Mucosa of descending colon (tissue), 3 donors: ENCODE measurements around the gene FGD5. TPM values are rescaled to one million over a fixed set of nuclear protein-coding genes. Genes with fewer than 3 reads are reported as not detected.

ENCODE experiments used
- ATAC-seq: fragments of 200-7000 bp; cut with Tn5 transposase; one replicate; pipeline ENCODE4 v1.9.1; 2020; ENCODE audit warnings: mild to moderate bottlenecking, moderate library complexity
- DNase-seq, 3 donors: peaks; one replicate each; pipeline ENCODE4 v3.0.0-alpha.2; 2020
- H3K36me3 ChIP-seq: fragments of 200-600 bp; one replicate; pipeline ENCODE4 v1.8.0; 2021; ENCODE audit warnings: low read depth, mild to moderate bottlenecking
- H3K4me1 ChIP-seq: fragments of 200-600 bp; one replicate; pipeline ENCODE4 v1.8.0; 2021; ENCODE audit warnings: low read depth, mild to moderate bottlenecking
- H3K4me3 ChIP-seq: fragments of 200-600 bp; one replicate; pipeline ENCODE4 v1.8.0; 2021; ENCODE audit warnings: mild to moderate bottlenecking
- H3K9me3 ChIP-seq: fragments of 200-600 bp; one replicate; pipeline ENCODE4 v1.8.0; 2021; ENCODE audit warnings: mild to moderate bottlenecking
- CTCF ChIP-seq: fragments of 200-600 bp; IDR thresholded peaks from one replicate; pipeline ENCODE4 v1.8.0; 2022; ENCODE audit warnings: antibody characterized with exemption, mild to moderate bottlenecking
- intact Hi-C, 2 donors: fragments of 100-400 bp; cut with DNase I in 1 of 2; cut with micrococcal nuclease in 1 of 2; formaldehyde crosslinking; loops; one replicate each; pipeline versions ENCODE4 v1.11.0 to v1.11.1; 2022; cut with DNase I, micrococcal nuclease
- total RNA-seq, 3 donors: library from RNA; stranded (reverse); fragmentation: NEBNext Ultra II Directional in 2 of 3; extraction: Animal tissue kit (Norgen Biotek cat#: 25700) in 2 of 3; gene quantifications; one replicate each; pipeline versions ENCODE4 v1.2.1 to v1.2.4, GENCODE V29; 2021 to 2023
- donor health status: DM: no; HTN: no; CAD: no; lungs with moderate emphysema.
- donor health status: DM: no; HTN: no; CAD: no.
- donor health status: DM: no; HTN: yes; CAD: no.

The FGD5 gene
- total RNA-seq, 3 donors from 2014 or later: 6.1 to 15.1 (median 9.2) TPM

- intact Hi-C loops: no loop called here
- TF ChIP-seq CTCF: no peak
- Histone ChIP-seq H3K9me3 (no peaks in the 10 kb centered on the region), H3K36me3 (no peaks in the 10 kb centered on the region), H3K4me1 (peaks cover 17% of the 10 kb centered on the region), H3K4me3 (no peak overlapping the region)
- ATAC-seq: no peak
- no peak for DNase-seq
Measured at GRCh38 chr3:14844386-14845170, 25.8 kb downstream of the FGD5 start.

- no peak for DNase-seq
- no peak for ATAC-seq
Measured at GRCh38 chr3:14845180-14845579, 26.4 kb downstream of the FGD5 start.

GRCh38 chr3:14845826-14846225 is 27.1 kb downstream of the FGD5 start:
- ATAC-seq: peak; percentile 30
- H3K4me1 ChIP-seq: peaks cover 17% of the 10 kb centered on the region
- no peaks in the 10 kb centered on the region for H3K36me3 ChIP-seq
- TF ChIP-seq CTCF: no peak
- H3K9me3 ChIP-seq: no peaks in the 10 kb centered on the region
- intact Hi-C loops: no loop called here
- no peak for DNase-seq
- no peak overlapping the region for H3K4me3 ChIP-seq

More at GRCh38 chr3:14845180-14845579, 26.4 kb downstream of the FGD5 start:
- intact Hi-C loops: no loop called here
- H3K4me3 ChIP-seq: no peak overlapping the region
- no peaks in the 10 kb centered on the region for H3K9me3 ChIP-seq
- no peaks in the 10 kb centered on the region for H3K36me3 ChIP-seq
- H3K4me1 ChIP-seq: peaks cover 17% of the 10 kb centered on the region
- no peak for TF ChIP-seq CTCF

- H3K4me3 ChIP-seq: no peak overlapping the region
- TF ChIP-seq CTCF: no peak
- no peaks in the 10 kb centered on the region for H3K9me3 ChIP-seq
- no peak for ATAC-seq
- no peak for DNase-seq
- intact Hi-C loops: no loop called here
- H3K4me1 ChIP-seq: peaks cover 17% of the 10 kb centered on the region
- H3K36me3 ChIP-seq: no peaks in the 10 kb centered on the region
Measured at GRCh38 chr3:14846226-14846880, 27.6 kb downstream of the FGD5 start.

GRCh38 chr3:14847613-14848541 is 29.1 kb downstream of the FGD5 start:
- no peak for TF ChIP-seq CTCF
- peak; percentile 96 for ATAC-seq
- Histone ChIP-seq H3K36me3 (no peaks in the 10 kb centered on the region), H3K9me3 (no peaks in the 10 kb centered on the region), H3K4me1 (peaks cover 10% of the 10 kb centered on the region), H3K4me3 (no peak overlapping the region)
- peak; percentile 84 to 87 (median 87) for DNase-seq
- intact Hi-C loops: no loop called here
